H9 (cell line): Measurements from ENCODE around the gene MTHFD1L. TPM values are rescaled to one million over a fixed set of nuclear protein-coding genes. Genes with fewer than 3 reads are reported as not detected.

Source experiments
- DNase-seq: peaks from one replicate; pipeline ENCODE4 v3.0.0-alpha.2; 2017
- H2AFZ ChIP-seq: one replicate; pipeline ENCODE4 v1.6.1; 2013; ENCODE audit warnings: mild to moderate bottlenecking, low read length, control low read depth, moderate library complexity
- H2AK5ac ChIP-seq: 2 replicates; pipeline ENCODE4 v1.6.1; 2013; ENCODE audit warnings: low read length, control low read depth, mixed read lengths; ENCODE audit not compliant: insufficient read length
- H2BK120ac ChIP-seq: one replicate; pipeline ENCODE4 v1.6.1; 2013; ENCODE audit warnings: low read depth, mild to moderate bottlenecking, low read length, control low read depth, inconsistent platforms; ENCODE audit not compliant: poor library complexity, severe bottlenecking
- H2BK12ac ChIP-seq: 2 replicates; pipeline ENCODE4 v1.6.1; 2013; ENCODE audit warnings: low read length, control low read depth, mixed read lengths, low read depth; ENCODE audit not compliant: insufficient read length
- H2BK15ac ChIP-seq: 2 replicates; pipeline ENCODE4 v1.6.1; 2013; ENCODE audit warnings: low read depth, low read length, control low read depth
- H2BK20ac ChIP-seq: one replicate; pipeline ENCODE4 v1.6.1; 2013; ENCODE audit warnings: low read depth, mild to moderate bottlenecking, low read length, control low read depth, inconsistent platforms; ENCODE audit not compliant: poor library complexity, severe bottlenecking
- H2BK5ac ChIP-seq: 2 replicates; pipeline ENCODE4 v1.6.1; 2013; ENCODE audit warnings: low read length, control low read depth, mixed read lengths; ENCODE audit not compliant: insufficient read length
- H3K14ac ChIP-seq: 2 replicates; pipeline ENCODE4 v1.6.1; 2013; ENCODE audit warnings: low read length, control low read depth; ENCODE audit not compliant: insufficient read depth
- H3K18ac ChIP-seq: 2 replicates; pipeline ENCODE4 v1.6.1; 2013; ENCODE audit warnings: low read depth, mild to moderate bottlenecking, mixed read lengths, low read length, control low read depth; ENCODE audit not compliant: insufficient read length
- H3K23ac ChIP-seq: 2 replicates; pipeline ENCODE4 v1.6.1; 2013; ENCODE audit warnings: low read length, control low read depth, mixed read lengths, low read depth; ENCODE audit not compliant: insufficient read length
- H3K23me2 ChIP-seq: 2 replicates; pipeline ENCODE4 v1.6.1; 2013; ENCODE audit warnings: low read depth, mild to moderate bottlenecking, mixed read lengths, low read length, control low read depth; ENCODE audit not compliant: insufficient read length, poor library complexity, severe bottlenecking
- H3K27ac ChIP-seq: 2 replicates; pipeline ENCODE4 v1.5.1; 2013; ENCODE audit warnings: low read length, control low read depth, mixed read lengths, low read depth; ENCODE audit not compliant: insufficient read length
- H3K27me3 ChIP-seq: 2 replicates; pipeline ENCODE4 v1.6.1; 2013; ENCODE audit warnings: low read length, control low read depth, inconsistent platforms; ENCODE audit not compliant: insufficient read depth
- H3K4ac ChIP-seq: 2 replicates; pipeline ENCODE4 v1.6.1; 2013; ENCODE audit warnings: low read depth, mild to moderate bottlenecking, control low read depth, inconsistent platforms, low read length, moderate library complexity
- H3K4me1 ChIP-seq: 2 replicates; pipeline ENCODE4 v1.6.1; 2013; ENCODE audit warnings: low read length, control low read depth, inconsistent platforms; ENCODE audit not compliant: insufficient read depth
- H3K4me2 ChIP-seq: 2 replicates; pipeline ENCODE4 v1.6.1; 2013; ENCODE audit warnings: low read length, control low read depth, mixed read lengths; ENCODE audit not compliant: insufficient read length, insufficient read depth
- H3K56ac ChIP-seq: 2 replicates; pipeline ENCODE4 v1.6.1; 2013; ENCODE audit warnings: low read depth, mild to moderate bottlenecking, mixed read lengths, low read length, control low read depth; ENCODE audit not compliant: insufficient read length
- H3K79me1 ChIP-seq: 2 replicates; pipeline ENCODE4 v1.6.1; 2013; ENCODE audit warnings: low read depth, mild to moderate bottlenecking, moderate library complexity, low read length, control low read depth, inconsistent platforms; ENCODE audit not compliant: insufficient read depth, poor library complexity, severe bottlenecking
- H3K79me2 ChIP-seq: 2 replicates; pipeline ENCODE4 v1.6.1; 2013; ENCODE audit warnings: low read length, control low read depth, inconsistent platforms; ENCODE audit not compliant: insufficient read depth
- H3K9ac ChIP-seq: 2 replicates; pipeline ENCODE4 v1.6.1; 2013; ENCODE audit warnings: low read length, control low read depth, mixed read lengths; ENCODE audit not compliant: insufficient read length; ENCODE audit errors: extremely low read depth
- H3K9me3 ChIP-seq: one replicate; pipeline ENCODE4 v1.6.1; 2013; ENCODE audit warnings: low read depth, low read length, inconsistent platforms; ENCODE audit not compliant: control insufficient read depth
- H3T11ph ChIP-seq: one replicate; pipeline ENCODE4 v1.6.1; 2013; ENCODE audit warnings: mild to moderate bottlenecking, low read length, control low read depth, inconsistent platforms
- H4K20me1 ChIP-seq: one replicate; pipeline ENCODE4 v1.6.1; 2013; ENCODE audit not compliant: control insufficient read depth, insufficient read length, insufficient read depth
- H4K5ac ChIP-seq: 2 replicates; pipeline ENCODE4 v1.6.1; 2013; ENCODE audit warnings: low read depth, mild to moderate bottlenecking, mixed read lengths, low read length, control low read depth; ENCODE audit not compliant: insufficient read length
- H4K8ac ChIP-seq: replicated peaks from 2 replicates; pipeline ENCODE4 v1.6.1; 2013; ENCODE audit warnings: low read length, control low read depth, mixed read lengths, low read depth; ENCODE audit not compliant: insufficient read length
- H4K91ac ChIP-seq: 2 replicates; pipeline ENCODE4 v1.6.1; 2013; ENCODE audit warnings: low read depth, mild to moderate bottlenecking, moderate library complexity, mixed read lengths, low read length, control low read depth; ENCODE audit not compliant: insufficient read length
- H3K27ac Mint-ChIP-seq, 3 experiments: 2 replicates in 2 of 3; 3 replicates in 1 of 3; pipeline ENCODE4 v1.8.0; 2020 to 2021; ENCODE audit warnings: mixed read lengths in 3 of 3, mild to moderate bottlenecking in 1 of 3, moderate library complexity in 1 of 3
- H3K27me3 Mint-ChIP-seq: 2 replicates; pipeline ENCODE4 v1.8.0; 2021; ENCODE audit warnings: low read depth, mild to moderate bottlenecking, moderate library complexity, mixed read lengths
- H3K36me3 Mint-ChIP-seq, 3 experiments: 2 replicates in 2 of 3; 3 replicates in 1 of 3; pipeline ENCODE4 v1.8.0; 2020 to 2021; ENCODE audit warnings: low read depth in 3 of 3, mixed read lengths in 3 of 3; ENCODE audit not compliant: insufficient read depth in 1 of 3
- H3K4me1 Mint-ChIP-seq, 2 experiments: 2 replicates each; pipeline ENCODE4 v1.8.0; 2020; ENCODE audit warnings: mixed read lengths in 2 of 2
- H3K4me3 Mint-ChIP-seq, 2 experiments: 2 replicates in 1 of 2; 3 replicates in 1 of 2; pipeline ENCODE4 v1.8.0; 2020 to 2021; ENCODE audit warnings: mild to moderate bottlenecking in 2 of 2, mixed read lengths in 2 of 2, moderate library complexity in 1 of 2
- H3K9me3 Mint-ChIP-seq, 2 experiments: 2 replicates in 1 of 2; 3 replicates in 1 of 2; pipeline ENCODE4 v1.8.0; 2020; ENCODE audit warnings: mild to moderate bottlenecking in 2 of 2, mixed read lengths in 2 of 2, moderate library complexity in 1 of 2
- whole genome bisulfite sequencing: extraction: QIAGEN DNeasy Blood & Tissue Kit; methylation state at CpG from one replicate; pipeline ENCODE4 v1.1.7; 2013; ENCODE audit warnings: missing lambda C conversion rate, low lambda C conversion rate, mixed read lengths; ENCODE audit not compliant: insufficient read length; ENCODE audit errors: extremely low coverage; 5-methylcytosine and 5-hydroxymethylcytosine counted together
- total RNA-seq: library from RNA; stranded (reverse); gene quantifications from 2 replicates; pipeline ENCODE4 v1.2.1, GENCODE V29; 2021
- TF ChIP-seq, protein P1 (sequence below): fragments of 200-600 bp; sonication (generic); conservative IDR thresholded peaks from 3 replicates; pipeline ENCODE4 v1.8.0; 2021; ENCODE audit warnings: antibody characterized with exemption, mild to moderate bottlenecking

The MTHFD1L gene
- total RNA-seq, 1 experiment from 2014 or later, result 90.2 TPM

DNA sequence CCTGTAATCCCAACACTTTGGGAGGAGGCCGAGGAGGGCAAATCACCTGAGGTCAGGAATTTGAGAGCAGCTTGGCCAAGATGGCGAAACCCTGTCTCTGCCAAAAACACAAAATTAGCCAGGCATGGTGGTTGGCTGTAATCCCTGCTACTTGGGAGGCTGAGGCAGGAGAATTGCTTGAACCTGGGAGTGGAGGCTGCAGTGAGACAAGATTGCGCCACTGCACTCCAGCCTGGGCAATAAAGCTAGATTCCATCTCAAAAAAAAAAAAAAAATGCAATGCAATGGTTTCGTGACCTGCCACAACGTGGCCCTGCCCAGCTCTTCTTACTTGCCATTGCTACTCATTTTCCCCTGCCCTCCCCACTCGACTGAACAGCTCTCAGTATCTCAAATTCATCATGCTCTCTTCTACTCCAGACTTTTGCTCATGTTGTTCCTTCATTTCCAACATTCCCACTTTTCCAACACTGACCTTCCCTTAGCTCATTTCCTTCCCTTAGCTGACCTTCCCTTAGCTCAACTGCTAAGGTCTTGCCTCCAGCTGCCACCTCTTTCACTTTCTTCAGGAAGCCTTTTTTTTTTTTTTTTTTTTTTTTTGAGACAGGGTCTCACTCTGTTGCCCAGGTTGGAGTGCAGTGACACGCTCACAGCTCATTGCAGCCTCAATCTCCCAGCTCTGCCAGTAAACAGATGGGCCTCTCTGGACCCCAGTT, 2.1 kb upstream of the MTHFD1L start:
- H2BK5ac ChIP-seq, result no peak overlapping the region
- no CpG with 5 or more reads among the region's 7 CpGs for WGBS
- H3K4me3 Mint-ChIP-seq, result no peak overlapping the region
- H3K27me3 ChIP-seq, result no peaks in the 10 kb centered on the region
- no peaks in the 10 kb centered on the region for H3K4me1 ChIP-seq
- H2BK12ac ChIP-seq, result no peak overlapping the region
- no peak overlapping the region for H3K27ac ChIP-seq
- H3K9me3 ChIP-seq, result no peaks in the 10 kb centered on the region
- no peak overlapping the region for H3K4me2 ChIP-seq
- no peak overlapping the region for H4K5ac ChIP-seq
- TF ChIP-seq, protein P1, sequence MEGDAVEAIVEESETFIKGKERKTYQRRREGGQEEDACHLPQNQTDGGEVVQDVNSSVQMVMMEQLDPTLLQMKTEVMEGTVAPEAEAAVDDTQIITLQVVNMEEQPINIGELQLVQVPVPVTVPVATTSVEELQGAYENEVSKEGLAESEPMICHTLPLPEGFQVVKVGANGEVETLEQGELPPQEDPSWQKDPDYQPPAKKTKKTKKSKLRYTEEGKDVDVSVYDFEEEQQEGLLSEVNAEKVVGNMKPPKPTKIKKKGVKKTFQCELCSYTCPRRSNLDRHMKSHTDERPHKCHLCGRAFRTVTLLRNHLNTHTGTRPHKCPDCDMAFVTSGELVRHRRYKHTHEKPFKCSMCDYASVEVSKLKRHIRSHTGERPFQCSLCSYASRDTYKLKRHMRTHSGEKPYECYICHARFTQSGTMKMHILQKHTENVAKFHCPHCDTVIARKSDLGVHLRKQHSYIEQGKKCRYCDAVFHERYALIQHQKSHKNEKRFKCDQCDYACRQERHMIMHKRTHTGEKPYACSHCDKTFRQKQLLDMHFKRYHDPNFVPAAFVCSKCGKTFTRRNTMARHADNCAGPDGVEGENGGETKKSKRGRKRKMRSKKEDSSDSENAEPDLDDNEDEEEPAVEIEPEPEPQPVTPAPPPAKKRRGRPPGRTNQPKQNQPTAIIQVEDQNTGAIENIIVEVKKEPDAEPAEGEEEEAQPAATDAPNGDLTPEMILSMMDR, result no peak
- peaks cover 3% of the 10 kb centered on the region for H3K23me2 ChIP-seq
- H3K79me1 ChIP-seq, result no peaks in the 10 kb centered on the region
- no peak overlapping the region for H2AFZ ChIP-seq
- H3K4me1 Mint-ChIP-seq, result peaks cover 10% of the 10 kb centered on the region in 2 experiments
- H3K27ac Mint-ChIP-seq, result no peak overlapping the region; a peak in 1 of 7 replicates
- no peaks in the 10 kb centered on the region for H4K20me1 ChIP-seq
- no peak overlapping the region for H3T11ph ChIP-seq
- no peak overlapping the region for H4K91ac ChIP-seq
- H4K8ac ChIP-seq, result no peak overlapping the region
- H3K36me3 Mint-ChIP-seq, result peaks cover 0 to 6% (median 0%) of the 10 kb centered on the region in 3 experiments; a peak in 3 of 7 replicates
- no peak overlapping the region for H3K14ac ChIP-seq
- H2BK15ac ChIP-seq, result no peak overlapping the region
- no peak for DNase-seq
- H3K79me2 ChIP-seq, result peaks cover 6% of the 10 kb centered on the region; the same call in 1 of the 2 replicates
- no peak overlapping the region for H3K18ac ChIP-seq
- no peak overlapping the region for H2AK5ac ChIP-seq
- no peak overlapping the region for H3K23ac ChIP-seq
- no peaks in the 10 kb centered on the region for H3K9me3 Mint-ChIP-seq
- peaks cover 10% of the 10 kb centered on the region for H3K27me3 Mint-ChIP-seq
- H3K4ac ChIP-seq, result no peak overlapping the region
- H3K9ac ChIP-seq, result no peak overlapping the region
- H2BK120ac ChIP-seq, result no peak overlapping the region
- no peak overlapping the region for H2BK20ac ChIP-seq
- no peak overlapping the region for H3K56ac ChIP-seq
